Tibial artery (tissue), 4 donors: ENCODE data around the gene CEMIP2.
A peak's percentile ranks its signal among the peaks of the same experiment; 100 is the strongest.
"Not testable (repeated sequence)": the region's sequence is repeated elsewhere in the genome, so short reads cannot be mapped to it uniquely, and the experiment has no call there.

ENCODE experiments used
- DNase-seq, 2 donors: peaks; one replicate each; pipeline ENCODE4 v3.0.0-alpha.2; 2019
- H3K27ac ChIP-seq, 2 donors: fragments of 200-600 bp; sonication (generic) in 1 of 2; 1 replicate in 1 of 2; 2 replicates in 1 of 2; pipeline ENCODE4 v1.5.1; 2018 to 2019; ENCODE audit warnings: mild to moderate bottlenecking in 1 of 2
- H3K27me3 ChIP-seq, 2 donors: fragments of 200-600 bp; sonication (generic) in 1 of 2; one replicate each; pipeline versions ENCODE4 v1.5.1 to v1.6.0; 2016 to 2019
- H3K36me3 ChIP-seq, 3 donors: fragments of 200-600 bp; sonication (generic) in 2 of 3; one replicate each; pipeline ENCODE4 v1.5.1; 2016 to 2019; ENCODE audit warnings: mild to moderate bottlenecking in 2 of 3
- H3K4me1 ChIP-seq, 4 donors: fragments of 200-600 bp; sonication (generic) in 2 of 4; 1 replicate in 3 of 4; 2 replicates in 1 of 4; pipeline ENCODE4 v1.5.1; 2016 to 2019
- H3K4me3 ChIP-seq, 2 donors: fragments of 200-600 bp; sonication (generic) in 1 of 2; 1 replicate in 1 of 2; 2 replicates in 1 of 2; pipeline ENCODE4 v1.5.1; 2018 to 2019; ENCODE audit warnings: mild to moderate bottlenecking in 2 of 2
- H3K9me3 ChIP-seq, 3 donors: fragments of 200-600 bp; sonication (generic) in 1 of 3; one replicate each; pipeline ENCODE4 v1.5.1; 2016 to 2019
- intact Hi-C: fragments of 100-400 bp; cut with DNase I; formaldehyde crosslinking; loops from one replicate; pipeline ENCODE4 v1.15.0; 2023; ENCODE audit warnings: low total_unique reads
- TF ChIP-seq, protein P1 (sequence below), 2 experiments: fragments of 200-600 bp in 1 of 2; fragments of 450-650 bp in 1 of 2; IDR thresholded peaks; one replicate each; pipeline ENCODE4 v1.5.1; 2017 to 2019; ENCODE audit warnings: antibody characterized with exemption in 2 of 2, mild to moderate bottlenecking in 1 of 2, moderate library complexity in 1 of 2

CEMIP2 gene

GRCh38 chr9:71808068-71808467 lies 39.8 kb upstream of the CEMIP2 start:
- no peaks in the 10 kb centered on the region for H3K9me3 ChIP-seq
- TF ChIP-seq, protein P1, sequence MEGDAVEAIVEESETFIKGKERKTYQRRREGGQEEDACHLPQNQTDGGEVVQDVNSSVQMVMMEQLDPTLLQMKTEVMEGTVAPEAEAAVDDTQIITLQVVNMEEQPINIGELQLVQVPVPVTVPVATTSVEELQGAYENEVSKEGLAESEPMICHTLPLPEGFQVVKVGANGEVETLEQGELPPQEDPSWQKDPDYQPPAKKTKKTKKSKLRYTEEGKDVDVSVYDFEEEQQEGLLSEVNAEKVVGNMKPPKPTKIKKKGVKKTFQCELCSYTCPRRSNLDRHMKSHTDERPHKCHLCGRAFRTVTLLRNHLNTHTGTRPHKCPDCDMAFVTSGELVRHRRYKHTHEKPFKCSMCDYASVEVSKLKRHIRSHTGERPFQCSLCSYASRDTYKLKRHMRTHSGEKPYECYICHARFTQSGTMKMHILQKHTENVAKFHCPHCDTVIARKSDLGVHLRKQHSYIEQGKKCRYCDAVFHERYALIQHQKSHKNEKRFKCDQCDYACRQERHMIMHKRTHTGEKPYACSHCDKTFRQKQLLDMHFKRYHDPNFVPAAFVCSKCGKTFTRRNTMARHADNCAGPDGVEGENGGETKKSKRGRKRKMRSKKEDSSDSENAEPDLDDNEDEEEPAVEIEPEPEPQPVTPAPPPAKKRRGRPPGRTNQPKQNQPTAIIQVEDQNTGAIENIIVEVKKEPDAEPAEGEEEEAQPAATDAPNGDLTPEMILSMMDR (IDR thresholded peaks at IDR 0.05) = no peak
- intact Hi-C loops = loop anchor here (5.0 to 10.0 kb wide), 2 partner anchors 167 to 219 kb away; no protein-coding TSS in a partner anchor
- H3K4me1 ChIP-seq = peaks cover 0 to 28% (median 16%) of the 10 kb centered on the region in 4 donors
- no peaks in the 10 kb centered on the region for H3K27me3 ChIP-seq
- no peak overlapping the region for H3K4me3 ChIP-seq
- H3K36me3 ChIP-seq = no peaks in the 10 kb centered on the region
- no peak for DNase-seq
- H3K27ac ChIP-seq = no peak overlapping the region

GRCh38 chr9:71806901-71807307 lies 38.6 kb upstream of the CEMIP2 start:
- Histone ChIP-seq H3K4me3 (no peak overlapping the region), H3K27ac (no peak overlapping the region), H3K9me3 (no peaks in the 10 kb centered on the region), H3K36me3 (no peaks in the 10 kb centered on the region), H3K27me3 (no peaks in the 10 kb centered on the region), H3K4me1 (peaks cover 0 to 17% (median 9%) of the 10 kb centered on the region in 4 donors)
- TF ChIP-seq, protein P1 (IDR thresholded peaks at IDR 0.05) = peak; percentile 75 to 92
- peak; percentile 64 to 74 for DNase-seq
- intact Hi-C loops = loop anchor here (5.0 to 10.0 kb wide), 2 partner anchors 168 to 220 kb away; no protein-coding TSS in a partner anchor

- H3K27me3 ChIP-seq, H3K27ac ChIP-seq, DNase-seq, H3K4me3 ChIP-seq, H3K9me3 ChIP-seq, H3K36me3 ChIP-seq, H3K4me1 ChIP-seq: not testable (repeated sequence)
- intact Hi-C loops = loop anchor here (5.0 to 10.0 kb wide), 2 partner anchors 170 to 222 kb away; no protein-coding TSS in a partner anchor
Measured at GRCh38 chr9:71805096-71805495, 36.8 kb upstream of the CEMIP2 start.

GRCh38 chr9:71801826-71802225 lies 33.5 kb upstream of the CEMIP2 start:
- DNase-seq = no peak
- no peaks in the 10 kb centered on the region for H3K36me3 ChIP-seq
- H3K9me3 ChIP-seq = no peaks in the 10 kb centered on the region
- no peaks in the 10 kb centered on the region for H3K27me3 ChIP-seq
- no peak overlapping the region for H3K4me3 ChIP-seq
- TF ChIP-seq, protein P1 (IDR thresholded peaks at IDR 0.05) = no peak
- H3K4me1 ChIP-seq = peaks cover 0 to 2% (median under 1%) of the 10 kb centered on the region in 4 donors
- H3K27ac ChIP-seq = no peak overlapping the region
- intact Hi-C loops = loop anchor here (10.0 kb wide), 1 partner anchor 173 kb away; no protein-coding TSS in a partner anchor

DNA sequence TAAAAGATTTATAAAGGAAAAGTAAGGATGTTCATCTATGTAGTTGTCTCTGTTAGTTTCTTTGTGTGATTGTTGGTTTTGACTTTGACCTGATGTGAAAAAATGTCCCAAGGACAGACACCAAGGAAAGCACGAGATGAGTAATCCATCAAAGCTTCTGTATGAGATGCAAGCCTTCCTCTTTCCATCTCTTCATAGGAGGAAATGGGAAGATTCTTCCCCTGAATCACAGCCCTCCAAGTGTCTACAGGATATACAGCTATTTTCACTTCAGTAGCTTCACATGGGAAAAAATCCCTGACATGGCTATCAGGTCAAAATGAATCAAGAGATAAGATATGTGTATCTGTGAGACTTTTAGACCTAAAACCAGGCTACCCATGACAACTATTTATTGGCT lies 29.0 kb upstream of the CEMIP2 start:
- TF ChIP-seq, protein P1 (IDR thresholded peaks at IDR 0.05) = no peak
- no peak for DNase-seq
- no peak overlapping the region for H3K27ac ChIP-seq
- no peaks in the 10 kb centered on the region for H3K36me3 ChIP-seq
- H3K4me3 ChIP-seq = no peak overlapping the region
- H3K4me1 ChIP-seq = no peaks in the 10 kb centered on the region
- no peaks in the 10 kb centered on the region for H3K27me3 ChIP-seq
- H3K9me3 ChIP-seq = no peaks in the 10 kb centered on the region
- intact Hi-C loops = no loop called here

GRCh38 chr9:71796100-71796767 lies 27.9 kb upstream of the CEMIP2 start:
- TF ChIP-seq, protein P1 (IDR thresholded peaks at IDR 0.05) = no peak
- Histone ChIP-seq H3K4me3 (no peak overlapping the region), H3K27me3 (no peaks in the 10 kb centered on the region), H3K36me3 (no peaks in the 10 kb centered on the region), H3K4me1 (no peaks in the 10 kb centered on the region), H3K27ac (no peak overlapping the region), H3K9me3 (no peaks in the 10 kb centered on the region)
- DNase-seq = no peak
- intact Hi-C loops = no loop called here
